Stimulated activated CD4-positive, alpha-beta T cell treated with anti-CD3 and anti-CD28 coated beads, Interleukin-12 subunit alpha, Interleukin-12 subunit beta, amount 100 ng/mL, for 4 hours (primary cell): ENCODE results near the gene NCBP3.
"Not testable (repeated sequence)": the region's sequence is repeated elsewhere in the genome, so short reads cannot be mapped to it uniquely, and the experiment has no call there.

Source experiments
- DNase-seq: peaks from one replicate; pipeline ENCODE4 v3.0.0-alpha.2; 2020

NCBP3 gene

DNA sequence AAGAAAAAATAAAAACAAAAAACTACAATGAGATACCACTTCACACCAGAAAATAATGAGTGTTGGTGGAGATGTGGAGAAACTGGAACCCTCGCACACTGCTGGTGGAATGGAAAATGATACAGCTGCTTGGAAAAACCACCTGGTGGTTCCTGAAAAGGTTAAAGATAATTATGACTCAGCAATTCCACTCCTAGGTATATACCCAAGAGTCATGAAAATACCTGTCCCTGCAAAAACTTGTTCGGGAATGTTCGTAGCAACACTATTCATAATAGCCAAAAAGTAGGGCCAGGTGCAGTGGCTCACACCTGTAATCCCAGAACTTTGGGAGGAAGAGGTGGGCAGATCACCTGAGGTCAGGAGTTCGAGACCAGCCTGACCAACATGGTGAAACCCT is 36.9 kb downstream of the NCBP3 start:
- no peak for DNase-seq

DNA sequence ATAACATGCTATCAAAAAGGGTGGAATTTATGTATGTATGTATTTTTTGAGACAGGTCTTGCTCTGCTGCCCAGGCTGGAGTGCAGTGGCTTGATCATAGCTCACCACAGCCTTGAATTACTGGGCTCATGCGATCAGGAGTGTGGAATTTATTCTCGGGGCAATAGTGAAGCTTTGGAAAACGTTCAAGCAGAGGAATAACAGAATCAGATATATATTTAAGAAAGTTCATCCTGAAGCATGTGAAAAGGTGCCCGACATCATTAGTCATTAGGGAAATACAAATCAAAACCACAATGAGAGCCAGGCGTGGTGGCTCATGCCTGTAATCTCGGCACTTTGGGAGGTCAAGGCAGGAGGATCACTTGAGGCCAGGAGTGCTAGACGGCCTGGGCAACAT is 37.3 kb downstream of the NCBP3 start:
- DNase-seq = no peak

DNA sequence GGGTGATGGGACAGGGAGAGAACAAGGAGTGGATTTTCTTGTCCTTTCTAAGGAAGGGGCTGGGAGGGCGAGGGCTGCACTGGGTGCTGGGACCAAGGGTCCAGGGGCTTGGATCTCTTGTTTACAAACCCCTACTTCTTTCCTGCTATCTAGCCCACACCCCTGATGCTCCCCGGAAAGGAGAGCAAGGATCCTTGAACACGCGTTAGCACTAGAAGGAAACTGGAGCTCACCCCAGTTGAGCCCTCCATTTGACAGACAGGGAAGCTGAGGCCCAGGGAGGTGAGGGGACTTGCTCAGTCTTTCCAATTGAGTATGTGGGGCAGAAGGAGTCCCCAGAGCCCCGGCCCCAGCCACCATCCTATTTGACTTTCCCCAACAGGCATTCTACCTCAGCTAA is 40.5 kb downstream of the NCBP3 start:
- DNase-seq = no peak

DNA sequence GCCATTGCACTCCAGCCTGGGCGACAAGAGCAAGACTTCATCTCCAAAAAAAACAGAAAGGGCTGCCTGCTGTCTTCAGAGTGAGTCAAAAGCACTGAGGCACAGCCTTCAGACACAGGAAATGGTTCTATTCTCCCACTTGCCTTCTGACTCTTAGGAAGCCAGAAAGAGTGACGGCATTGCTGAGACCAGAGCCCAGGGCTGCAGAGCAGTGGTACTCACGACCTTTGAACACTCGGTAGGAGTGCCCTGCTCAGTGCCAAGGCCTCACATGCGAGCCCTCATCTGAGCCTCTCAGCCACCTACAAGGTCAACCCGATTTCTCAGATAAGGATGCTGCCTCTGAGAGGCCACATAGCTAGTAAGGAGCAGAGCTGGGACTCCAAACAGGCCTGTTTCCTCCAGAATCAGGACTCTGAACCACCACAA is 41.5 kb downstream of the NCBP3 start:
- no peak for DNase-seq

DNA sequence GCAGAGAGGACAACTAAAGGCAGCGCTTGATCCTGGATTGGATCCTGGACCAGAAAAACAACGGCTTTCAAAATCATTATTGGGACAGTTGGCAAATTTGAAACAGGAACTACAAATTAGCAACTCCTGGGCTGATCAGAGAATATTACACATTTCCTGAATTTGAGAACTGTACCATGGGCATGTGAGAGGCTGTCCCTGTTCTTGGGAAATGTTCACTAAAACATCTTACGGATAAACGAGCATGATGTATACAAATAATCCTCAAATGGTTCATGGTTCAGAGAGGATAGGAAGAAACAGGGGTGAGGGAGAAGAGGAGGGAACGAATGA is 42.8 kb downstream of the NCBP3 start:
- DNase-seq = no peak

DNA sequence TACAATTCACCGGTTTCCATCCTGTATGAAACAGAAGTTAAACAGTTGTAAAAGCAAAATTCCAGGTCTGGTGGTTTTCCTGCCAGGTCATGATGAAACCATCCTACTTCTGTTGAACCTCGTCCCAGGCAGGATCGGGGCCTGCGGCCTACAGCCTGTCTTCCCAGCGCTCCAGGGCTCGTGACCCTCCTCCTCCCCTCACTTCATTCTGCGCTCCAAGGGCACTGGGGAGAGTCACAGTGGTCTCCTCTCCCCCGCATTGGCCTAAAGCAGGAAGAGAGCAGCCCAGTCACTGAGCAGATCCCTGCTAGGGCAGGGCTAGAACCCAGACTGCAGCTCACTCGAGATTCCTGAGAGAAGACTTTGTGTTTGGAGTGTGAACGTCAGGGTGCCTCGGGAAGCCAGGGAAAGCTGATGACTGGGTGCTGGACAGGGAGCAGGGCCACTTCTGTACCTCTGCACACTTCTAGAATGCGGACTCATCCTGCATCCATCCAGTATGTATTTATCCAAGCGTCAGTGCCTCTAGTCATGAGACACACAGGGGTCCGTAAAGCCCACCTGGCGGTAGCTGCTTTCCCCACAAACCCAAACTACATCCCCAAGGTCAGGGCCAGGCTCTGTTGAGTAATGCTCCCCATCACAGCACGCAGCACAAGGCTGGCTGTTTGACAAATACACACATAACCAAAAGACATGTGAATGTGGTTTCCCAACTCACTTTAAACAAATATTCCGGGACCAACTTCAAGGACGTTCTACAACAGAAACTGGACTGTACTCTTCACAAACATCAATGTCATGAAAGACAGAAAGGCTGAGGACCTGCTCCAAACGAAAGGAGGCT is 43.4 kb downstream of the NCBP3 start:
- DNase-seq = no peak

DNA sequence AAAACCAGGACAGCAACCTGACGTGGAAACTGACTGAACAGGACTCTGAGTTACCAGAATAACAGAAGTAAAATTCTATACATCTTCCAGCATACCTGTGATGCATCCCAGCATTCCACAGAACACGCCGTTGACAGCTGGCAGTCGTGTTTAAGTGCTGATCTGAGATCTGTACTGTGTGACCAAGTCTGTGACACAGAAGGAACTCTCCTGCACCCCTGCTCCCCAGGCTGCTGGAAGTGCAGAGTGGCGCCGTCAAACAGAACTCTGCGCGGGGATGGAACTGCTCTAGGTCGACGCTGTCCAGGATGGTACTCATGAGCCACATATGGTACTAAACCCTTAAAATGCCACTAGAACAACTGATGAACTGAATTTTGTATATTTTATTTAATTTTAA is 44.3 kb downstream of the NCBP3 start:
- no peak for DNase-seq

DNA sequence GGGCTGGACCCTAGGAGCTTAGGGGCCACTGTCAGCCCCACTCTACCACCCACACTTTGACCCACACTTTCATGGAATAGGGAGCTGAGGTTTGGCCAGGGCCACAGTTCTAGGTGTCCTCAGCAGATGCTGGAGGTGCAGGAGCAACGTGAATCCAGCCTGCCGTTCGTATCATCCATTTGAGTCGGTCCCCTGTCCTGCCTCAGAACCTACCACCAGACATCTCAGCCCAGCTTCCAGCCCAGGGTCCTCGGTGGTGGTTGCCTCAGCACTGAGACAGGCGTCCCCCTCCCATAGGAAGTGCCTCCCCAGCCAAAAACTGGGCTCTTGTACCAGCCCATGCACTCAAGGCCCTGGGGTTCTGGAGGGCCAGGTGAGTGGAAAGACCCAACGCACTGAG is 44.7 kb downstream of the NCBP3 start:
- no peak for DNase-seq

DNA sequence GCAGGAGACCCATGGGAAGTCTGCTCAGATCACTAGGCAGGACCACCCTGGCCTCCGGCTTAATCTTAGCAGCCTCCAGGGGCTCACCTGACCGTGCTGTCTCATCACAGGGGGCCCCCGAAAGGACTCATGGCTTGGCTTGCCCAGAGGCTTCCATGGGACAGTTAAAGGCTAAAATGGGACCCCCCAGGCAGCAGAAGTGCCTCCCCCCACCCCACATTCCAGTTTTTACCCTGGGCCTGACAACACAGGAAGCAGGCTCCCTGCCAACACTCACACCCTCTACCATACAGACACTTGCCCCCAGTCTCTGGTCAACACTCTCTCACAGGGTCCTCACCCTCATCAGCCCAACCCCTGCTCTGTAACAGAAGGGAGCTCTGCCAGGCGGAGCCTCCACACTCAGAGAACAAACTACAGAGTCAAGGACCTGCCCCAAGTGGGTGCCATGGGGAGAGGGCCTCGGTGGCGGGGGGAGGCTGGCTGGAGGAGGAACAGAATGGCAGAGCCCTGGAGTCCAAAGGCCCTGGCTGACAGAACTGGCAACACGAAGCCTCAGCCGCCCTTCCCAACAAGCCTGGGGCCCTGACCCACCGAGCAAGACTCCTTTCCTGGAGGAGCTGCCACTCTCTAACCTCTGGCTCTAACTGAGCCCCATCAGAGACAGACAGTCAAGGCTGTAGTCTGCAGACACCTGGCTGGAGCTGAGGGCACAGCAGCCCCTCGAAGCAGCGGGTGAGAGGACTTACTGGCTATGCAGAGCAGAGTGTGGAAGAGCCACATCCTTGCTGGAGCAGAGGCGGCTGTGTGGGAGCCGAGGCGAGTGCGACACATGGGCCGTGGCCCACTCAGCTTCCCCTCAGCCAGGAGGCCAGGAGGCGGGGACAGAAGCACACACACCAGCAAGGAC is 45.4 kb downstream of the NCBP3 start, which contains the start of gene ITGAE:
Gene ITGAE, minus strand, starts transcription at position 827 of the 910 bp plus-strand sequence. Its CDS starts 44 bp downstream, at position 783.
- no peak for DNase-seq

DNA sequence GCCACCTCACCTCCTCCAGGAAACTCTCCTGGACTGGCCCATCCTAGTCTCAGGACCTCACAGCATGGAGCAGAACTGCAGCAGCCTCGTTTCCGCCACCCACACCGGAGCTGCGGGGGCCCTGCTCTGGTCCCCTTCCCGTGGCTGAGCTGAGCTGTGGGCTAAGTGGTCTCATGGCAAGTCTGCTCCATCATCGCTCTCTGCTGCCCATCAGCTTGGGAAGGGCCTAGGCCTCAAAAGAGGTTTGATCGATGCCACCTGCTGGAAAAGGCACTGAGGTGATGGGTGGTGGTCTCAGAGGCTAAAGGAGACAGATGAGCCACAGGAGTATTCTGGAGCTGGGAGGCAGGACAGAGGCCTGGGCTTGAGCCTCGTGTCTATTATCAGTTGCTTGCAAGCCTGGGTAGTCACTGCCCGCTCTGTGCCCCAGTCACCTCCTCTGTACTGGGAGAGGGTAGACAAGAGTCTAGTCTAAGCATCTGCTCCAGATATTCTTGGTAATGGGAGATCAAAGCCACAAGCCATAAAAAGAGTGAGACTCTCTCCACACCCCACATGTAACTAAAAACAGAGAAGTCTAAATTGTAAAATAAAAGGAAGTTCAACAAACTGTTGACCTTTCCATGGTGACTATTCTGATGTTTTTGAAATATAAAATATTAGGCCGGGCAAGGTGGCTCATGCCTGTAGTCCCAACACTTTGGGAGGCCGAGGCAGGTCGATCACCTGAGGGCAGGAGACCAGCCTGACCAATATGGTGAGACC is 46.7 kb downstream of the NCBP3 start:
- DNase-seq = no peak

DNA sequence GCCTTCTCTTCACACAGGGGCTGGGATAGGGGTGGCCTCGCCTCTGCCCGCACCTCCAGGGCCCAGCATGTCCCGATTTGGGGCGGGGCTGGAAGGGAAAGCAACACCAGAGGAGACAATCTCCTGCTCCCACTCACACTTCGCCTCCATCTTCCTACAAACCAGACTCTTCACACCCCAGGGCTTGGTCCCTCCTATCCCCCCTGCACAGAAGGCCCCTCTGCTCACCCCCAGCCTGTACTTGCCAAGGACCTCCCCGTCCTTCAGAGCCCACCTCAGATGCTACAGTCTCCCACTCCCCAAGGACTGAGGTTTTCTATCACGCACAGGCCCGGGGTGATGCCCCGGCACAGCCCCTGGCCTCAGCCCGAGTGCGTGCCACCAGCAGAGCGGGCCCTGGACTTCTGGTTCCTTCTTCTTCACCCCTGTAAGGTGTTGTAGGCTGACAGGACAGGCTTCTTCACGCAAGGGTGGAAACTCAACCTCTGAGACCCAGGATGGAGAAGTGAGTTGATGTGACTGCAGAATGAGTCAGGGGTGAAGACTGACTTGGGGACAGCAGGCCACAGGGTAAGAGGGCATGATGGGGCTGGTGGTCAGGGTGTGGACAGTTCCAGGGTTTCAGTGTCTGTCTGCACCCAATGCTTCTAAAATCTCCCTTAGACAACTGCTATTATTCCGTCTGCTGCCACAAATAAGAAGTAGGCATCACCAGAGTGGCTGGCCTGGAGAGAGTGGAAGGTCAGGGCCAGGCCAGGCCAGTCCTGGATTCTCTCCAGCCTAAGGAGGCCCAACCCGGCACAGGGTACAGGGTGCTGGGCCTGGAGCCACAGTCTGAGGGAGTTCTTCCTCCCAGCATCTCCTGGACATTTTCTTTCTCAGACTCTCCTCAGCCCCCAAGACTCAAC is 47.5 kb downstream of the NCBP3 start:
- DNase-seq = no peak

DNA sequence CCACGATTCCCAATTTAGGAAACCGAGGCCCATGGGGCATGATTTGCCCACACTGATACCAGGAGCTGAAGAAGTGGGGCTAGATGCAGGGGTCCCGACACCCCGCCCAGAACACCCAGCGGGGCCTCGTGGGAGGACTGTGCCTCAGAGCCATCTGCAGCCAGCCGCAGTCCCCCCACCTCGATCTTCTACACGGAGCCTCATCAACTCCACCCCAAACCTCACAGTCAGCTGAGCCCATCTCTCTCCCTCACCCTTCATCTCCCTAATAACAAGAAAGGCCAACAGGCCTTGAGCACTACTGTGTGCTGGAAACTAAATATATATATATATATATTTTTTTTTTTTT is 49.2 kb downstream of the NCBP3 start:
- DNase-seq = no peak

DNA sequence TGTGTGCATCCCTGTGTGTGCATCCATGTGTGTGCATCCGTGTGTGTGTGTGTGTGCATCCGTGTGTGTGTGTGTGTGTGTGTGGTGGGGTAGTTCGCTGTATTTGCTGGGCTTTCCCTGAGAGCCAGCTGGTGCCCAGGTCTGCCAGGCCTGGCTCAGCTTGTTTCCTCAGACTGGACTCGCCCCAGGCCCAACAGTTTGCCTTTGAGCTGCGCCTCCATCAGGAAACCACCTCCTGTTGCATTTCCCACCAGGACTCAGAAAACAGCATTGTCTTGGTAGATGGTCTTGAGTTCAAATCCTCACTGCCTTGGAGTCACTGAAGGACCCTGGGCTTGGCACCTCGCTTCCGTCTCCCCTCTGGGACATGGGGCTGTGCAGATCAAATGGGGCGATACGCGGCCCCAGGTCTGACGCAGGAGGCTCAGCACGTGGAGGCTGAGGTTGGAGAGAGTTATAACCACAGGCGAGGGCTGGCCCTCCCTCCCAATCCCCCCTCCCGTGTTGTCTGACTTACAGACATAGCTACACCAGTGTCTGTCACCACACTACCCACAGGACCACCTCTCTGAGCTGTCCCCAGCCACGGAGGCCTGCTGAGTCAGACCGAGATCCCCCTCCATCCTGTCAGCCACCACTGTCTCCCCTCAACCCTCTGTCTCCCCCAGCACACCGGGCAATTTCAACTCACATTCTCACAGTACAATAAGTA is 49.8 kb downstream of the NCBP3 start:
- peak; percentile 11 for DNase-seq

DNA sequence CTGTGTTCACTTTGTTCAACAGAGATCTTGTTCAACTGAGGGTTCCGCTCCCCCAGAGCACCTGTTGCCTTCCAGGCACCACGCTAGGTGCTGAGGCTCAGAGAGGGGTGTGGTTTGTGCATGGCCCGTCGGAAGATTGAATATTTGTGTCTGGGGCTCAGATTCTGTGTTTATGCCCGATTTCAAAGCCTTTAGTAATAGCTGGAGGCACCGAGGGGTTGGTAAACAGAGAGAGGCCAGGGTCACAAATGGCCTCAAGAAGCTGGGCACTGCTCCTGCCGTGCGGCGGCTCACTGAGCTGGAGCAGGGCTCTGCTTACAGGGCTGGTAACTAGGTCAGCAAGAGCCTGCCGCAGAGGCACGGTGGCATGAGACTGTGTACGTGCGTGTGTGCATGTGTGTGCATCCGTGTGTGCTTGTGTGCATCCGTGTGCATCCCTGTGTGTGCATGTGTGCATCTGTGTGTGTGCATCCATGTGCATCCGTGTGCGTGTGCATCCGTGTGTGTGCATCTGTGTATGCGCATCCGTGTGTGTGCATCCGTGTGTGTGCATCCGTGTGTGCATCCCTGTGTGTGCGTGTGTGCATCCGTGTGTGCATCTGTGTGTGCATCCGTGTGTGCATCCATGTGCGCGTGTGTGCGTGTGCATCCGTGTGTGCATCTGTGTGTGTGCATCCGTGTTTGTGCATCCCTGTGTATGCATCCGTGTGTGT is 50.5 kb downstream of the NCBP3 start:
- no peak for DNase-seq

DNA sequence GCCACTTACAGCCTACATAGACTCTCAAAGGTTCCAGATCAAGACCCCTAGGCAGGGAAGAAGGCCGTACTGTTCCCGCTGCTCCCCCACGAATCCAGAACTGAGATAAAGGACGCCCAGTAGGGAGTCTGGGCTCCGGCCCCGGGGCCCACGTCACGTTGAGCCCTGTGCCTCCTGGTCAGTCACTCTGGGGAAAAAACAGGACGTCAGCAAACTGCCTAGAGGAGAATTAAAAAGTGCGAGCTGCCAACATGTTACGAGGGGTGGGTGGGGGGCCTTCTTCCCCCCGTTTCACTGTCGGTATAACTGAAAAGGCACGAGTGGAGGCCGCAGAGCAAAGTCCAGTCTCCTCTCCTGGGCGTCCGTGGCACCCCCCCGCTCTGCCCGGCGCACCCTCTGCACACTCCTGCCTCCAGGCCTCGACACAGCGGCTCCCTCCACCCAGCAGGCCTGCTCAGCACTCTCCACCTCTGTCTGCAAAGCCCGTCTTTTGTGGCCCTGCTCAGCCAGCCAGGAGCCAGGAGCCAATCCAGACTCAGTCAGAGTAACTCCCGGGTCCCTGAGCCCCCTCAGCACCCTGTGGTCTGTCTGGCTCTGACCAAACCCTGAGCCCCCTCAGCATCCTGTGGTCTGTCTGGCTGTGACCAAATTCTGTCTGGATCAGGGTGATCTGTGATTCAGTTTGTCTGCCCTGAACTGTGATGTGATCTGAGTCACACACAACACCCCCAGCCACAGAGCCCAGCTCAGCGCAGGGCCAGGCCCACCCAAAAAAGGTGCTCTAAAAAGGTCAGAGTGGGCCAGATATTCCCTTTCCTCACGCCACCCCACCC is 51.3 kb downstream of the NCBP3 start:
- no peak for DNase-seq

DNA sequence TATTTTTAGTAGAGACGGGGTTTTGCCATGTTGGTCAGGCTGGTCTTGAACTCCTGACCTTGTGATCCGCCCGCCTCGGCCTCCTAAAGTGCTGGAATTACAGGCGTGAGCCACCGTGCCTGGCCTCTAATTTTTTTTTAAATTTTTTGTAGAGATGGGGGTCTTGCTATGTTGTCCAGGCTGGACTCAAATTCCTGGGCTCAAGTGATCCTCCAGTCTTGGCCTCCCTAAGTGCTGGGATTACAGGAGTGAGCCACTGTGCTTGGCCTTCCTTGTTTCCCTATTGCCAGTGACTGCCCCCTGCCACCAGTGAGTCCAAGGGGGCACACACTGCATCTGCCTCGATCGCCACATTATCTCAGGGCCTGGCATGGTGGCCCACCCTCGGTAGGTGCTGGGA is 51.9 kb downstream of the NCBP3 start:
- DNase-seq = not testable (repeated sequence)

DNA sequence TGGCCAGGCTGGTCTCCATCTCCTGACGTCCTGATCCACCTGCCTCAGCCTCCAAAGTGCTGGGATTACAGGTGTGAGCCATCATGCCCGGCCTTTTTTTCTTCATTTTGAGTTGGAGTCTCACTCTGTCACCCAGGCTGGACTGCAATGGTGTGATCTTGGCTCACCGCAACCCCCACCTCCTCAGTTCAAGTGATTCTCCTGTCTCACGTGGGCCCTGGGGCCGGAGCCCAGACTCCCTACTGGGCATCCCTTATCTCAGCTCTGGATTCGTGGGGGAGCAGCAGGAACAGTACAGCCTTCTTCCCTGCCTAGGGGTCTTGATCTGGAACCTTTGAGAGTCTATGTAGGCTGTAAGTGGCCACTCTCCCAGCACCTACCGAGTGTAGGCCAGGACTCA is 52.8 kb downstream of the NCBP3 start:
- DNase-seq = not testable (repeated sequence)

DNA sequence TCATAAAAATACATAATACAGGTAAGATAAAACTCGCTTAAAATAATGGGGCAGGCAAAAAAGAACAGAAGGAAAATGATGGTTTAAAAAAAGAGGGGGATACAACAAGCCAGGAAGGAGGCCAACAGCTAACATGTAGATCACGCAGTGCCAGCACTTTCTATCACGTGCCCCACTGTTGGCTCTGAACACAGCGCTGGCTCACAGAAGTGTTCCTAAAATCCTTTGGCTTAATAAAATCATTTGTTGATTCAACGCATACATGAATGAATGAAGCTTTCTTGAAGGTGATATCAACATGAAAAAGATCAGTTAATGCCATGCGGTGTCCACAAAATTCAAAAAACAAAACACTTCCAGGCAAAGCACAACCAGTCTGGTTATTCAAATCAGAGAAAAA is 53.6 kb downstream of the NCBP3 start:
- DNase-seq = no peak

DNA sequence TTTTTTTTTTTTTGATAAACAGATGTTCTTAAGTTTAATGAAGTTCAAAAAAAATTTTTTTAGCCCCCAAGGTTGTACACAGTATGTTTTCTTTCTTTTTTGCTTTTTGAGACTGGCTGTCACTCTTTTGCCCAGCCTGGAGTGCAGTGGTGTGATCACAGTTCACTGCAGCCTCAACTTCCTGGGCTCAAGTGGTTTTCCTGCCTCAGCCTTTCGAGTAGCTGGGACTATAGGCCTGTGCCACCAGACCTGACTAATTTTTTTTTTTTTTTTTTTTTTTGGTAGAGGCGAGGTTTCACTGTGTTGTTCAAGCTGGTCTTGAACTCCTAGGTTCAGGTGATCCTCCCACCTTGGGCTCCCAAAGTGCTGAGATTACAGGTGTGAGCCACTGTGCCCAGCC is 57.8 kb downstream of the NCBP3 start:
- no peak for DNase-seq

DNA sequence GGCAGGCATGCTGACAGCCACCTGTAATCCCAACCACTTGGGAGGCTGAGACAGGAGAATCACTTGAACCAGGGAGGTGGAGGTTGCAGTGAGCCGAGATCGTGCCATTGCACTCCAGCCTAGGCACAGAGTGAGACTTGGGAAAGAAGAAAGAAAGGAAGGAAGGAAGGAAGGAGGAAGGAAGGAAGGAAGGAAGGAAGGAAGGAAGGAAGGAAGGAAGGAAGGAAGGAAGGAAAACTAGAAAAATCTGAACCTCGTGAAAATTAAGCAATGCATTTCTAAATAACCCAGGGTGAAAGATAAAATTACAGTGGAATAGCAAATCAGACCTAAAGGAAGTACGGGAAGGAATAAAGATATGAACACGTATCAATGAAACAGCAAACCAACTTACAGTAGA is 60.7 kb downstream of the NCBP3 start:
- DNase-seq = not testable (repeated sequence)
